ENCODE results near the gene SRGAP3. TPM values are rescaled to one million over a fixed set of nuclear protein-coding genes. Genes with fewer than 3 reads are reported as not detected.

Gene SRGAP3
- total RNA-seq, 1 donor from 2014 or later, result 3.9 TPM

GRCh38 chr3:9293076-9293475 lies 43.6 kb upstream of the SRGAP3 start:
- Histone ChIP-seq H4K20me1 (ENCODE audit: insufficient read depth, low read length) (no peaks in the 10 kb centered on the region), H3K4me2 (ENCODE audit: low read length) (no peak overlapping the region), H3K27me3 (ENCODE audit: insufficient read depth, low read length) (no peaks in the 10 kb centered on the region), H3K79me2 (ENCODE audit: insufficient read depth, low read length) (no peaks in the 10 kb centered on the region), H3K9ac (ENCODE audit: low read length) (no peak overlapping the region), H3K9me3 (ENCODE audit: insufficient read depth, low read depth, low read length) (no peaks in the 10 kb centered on the region), H3K36me3 (ENCODE audit: insufficient read depth, low read length) (no peaks in the 10 kb centered on the region), H3K27ac (ENCODE audit: low read depth, low read length) (no peak overlapping the region), H2AFZ (ENCODE audit: low read depth, low read length) (no peak overlapping the region), H3K4me3 (ENCODE audit: insufficient read depth, low read depth, low read length) (no peak overlapping the region), H3K4me1 (ENCODE audit: insufficient read depth, low read length) (no peaks in the 10 kb centered on the region)
- no peaks in the 10 kb centered on the region for H3K9me3 Mint-ChIP-seq (ENCODE audit: unreplicated experiment)
- H3K27me3 Mint-ChIP-seq (ENCODE audit: low read depth, unreplicated experiment), result peaks cover 1% of the 10 kb centered on the region
- no peak overlapping the region for H3K4me3 Mint-ChIP-seq (ENCODE audit: unreplicated experiment)
- FAIRE-seq (no peak), DNase-seq (ENCODE audit: low read depth) (no peak)
- TF ChIP-seq EZH2 (IDR thresholded peaks at IDR 0.05; ENCODE audit: insufficient read depth, low read length) (no peak), CTCF (IDR thresholded peaks at IDR 0.05; ENCODE audit: insufficient read depth, low read depth, low read length) (no peak)
- no peak overlapping the region for H3K27ac Mint-ChIP-seq (ENCODE audit: unreplicated experiment)
- H3K4me1 Mint-ChIP-seq (ENCODE audit: low read depth, unreplicated experiment), result no peaks in the 10 kb centered on the region
- no peaks in the 10 kb centered on the region for H3K36me3 Mint-ChIP-seq (ENCODE audit: low read depth, unreplicated experiment)

- H3K9me3 Mint-ChIP-seq (ENCODE audit: unreplicated experiment), result no peaks in the 10 kb centered on the region
- no peaks in the 10 kb centered on the region for H3K79me2 ChIP-seq (ENCODE audit: insufficient read depth, low read length)
- H2AFZ ChIP-seq (ENCODE audit: low read depth, low read length), result no peak overlapping the region
- H3K27me3 Mint-ChIP-seq (ENCODE audit: low read depth, unreplicated experiment), result peaks cover 1% of the 10 kb centered on the region
- H4K20me1 ChIP-seq (ENCODE audit: insufficient read depth, low read length), result no peaks in the 10 kb centered on the region
- no peaks in the 10 kb centered on the region for H3K27me3 ChIP-seq (ENCODE audit: insufficient read depth, low read length)
- no peaks in the 10 kb centered on the region for H3K4me1 Mint-ChIP-seq (ENCODE audit: low read depth, unreplicated experiment)
- H3K4me1 ChIP-seq (ENCODE audit: insufficient read depth, low read length), result no peaks in the 10 kb centered on the region
- H3K27ac Mint-ChIP-seq (ENCODE audit: unreplicated experiment), result no peak overlapping the region
- H3K4me3 Mint-ChIP-seq (ENCODE audit: unreplicated experiment), result no peak overlapping the region
- H3K27ac ChIP-seq (ENCODE audit: low read depth, low read length), result no peak overlapping the region
- H3K9ac ChIP-seq (ENCODE audit: low read length), result no peak overlapping the region
- FAIRE-seq (no peak), DNase-seq (ENCODE audit: low read depth) (no peak)
- H3K36me3 ChIP-seq (ENCODE audit: insufficient read depth, low read length), result no peaks in the 10 kb centered on the region
- no peaks in the 10 kb centered on the region for H3K36me3 Mint-ChIP-seq (ENCODE audit: low read depth, unreplicated experiment)
- H3K4me2 ChIP-seq (ENCODE audit: low read length), result no peak overlapping the region
- H3K4me3 ChIP-seq (ENCODE audit: insufficient read depth, low read depth, low read length), result no peak overlapping the region
- TF ChIP-seq EZH2 (IDR thresholded peaks at IDR 0.05; ENCODE audit: insufficient read depth, low read length) (no peak), CTCF (IDR thresholded peaks at IDR 0.05; ENCODE audit: insufficient read depth, low read depth, low read length) (no peak)
- H3K9me3 ChIP-seq (ENCODE audit: insufficient read depth, low read depth, low read length), result no peaks in the 10 kb centered on the region
Observed at GRCh38 chr3:9292516-9292915, 43.1 kb upstream of the SRGAP3 start.

GRCh38 chr3:9291821-9292410 lies 42.5 kb upstream of the SRGAP3 start:
- Histone ChIP-seq H3K4me1 (ENCODE audit: insufficient read depth, low read length) (no peaks in the 10 kb centered on the region), H3K36me3 (ENCODE audit: insufficient read depth, low read length) (no peaks in the 10 kb centered on the region), H3K9ac (ENCODE audit: low read length) (no peak overlapping the region), H3K4me3 (ENCODE audit: insufficient read depth, low read depth, low read length) (no peak overlapping the region), H4K20me1 (ENCODE audit: insufficient read depth, low read length) (no peaks in the 10 kb centered on the region), H3K27me3 (ENCODE audit: insufficient read depth, low read length) (no peaks in the 10 kb centered on the region), H3K27ac (ENCODE audit: low read depth, low read length) (no peak overlapping the region), H3K4me2 (ENCODE audit: low read length) (no peak overlapping the region), H2AFZ (ENCODE audit: low read depth, low read length) (no peak overlapping the region), H3K79me2 (ENCODE audit: insufficient read depth, low read length) (no peaks in the 10 kb centered on the region), H3K9me3 (ENCODE audit: insufficient read depth, low read depth, low read length) (no peaks in the 10 kb centered on the region)
- no peak for DNase-seq (ENCODE audit: low read depth)
- Mint-ChIP-seq H3K4me3 (ENCODE audit: unreplicated experiment) (no peak overlapping the region), H3K9me3 (ENCODE audit: unreplicated experiment) (no peaks in the 10 kb centered on the region), H3K36me3 (ENCODE audit: low read depth, unreplicated experiment) (no peaks in the 10 kb centered on the region), H3K27ac (ENCODE audit: unreplicated experiment) (no peak overlapping the region), H3K27me3 (ENCODE audit: low read depth, unreplicated experiment) (peaks cover 1% of the 10 kb centered on the region), H3K4me1 (ENCODE audit: low read depth, unreplicated experiment) (no peaks in the 10 kb centered on the region)
- FAIRE-seq, result no peak
- no peak for TF ChIP-seq EZH2 (IDR thresholded peaks at IDR 0.05; ENCODE audit: insufficient read depth, low read length)
- TF ChIP-seq CTCF (IDR thresholded peaks at IDR 0.05; ENCODE audit: insufficient read depth, low read depth, low read length), result no peak
